Vagina (tissue), 2 donors: ENCODE results near the gene BTNL8. TPM values are rescaled to one million over a fixed set of nuclear protein-coding genes. Genes with fewer than 3 reads are reported as not detected.
"Not testable (repeated sequence)": the region's sequence is repeated elsewhere in the genome, so short reads cannot be mapped to it uniquely, and the experiment has no call there.

ENCODE experiments used
- DNase-seq, 2 donors: peaks; one replicate each; pipeline ENCODE4 v3.0.0-alpha.2; 2017; ENCODE audit errors: extremely low spot score in 2 of 2
- H3K27ac ChIP-seq: fragments of 200-600 bp; sonication (generic); one replicate; pipeline ENCODE4 v1.5.1; 2019
- H3K27me3 ChIP-seq: fragments of 200-600 bp; sonication (generic); one replicate; pipeline ENCODE4 v1.5.1; 2019
- H3K36me3 ChIP-seq, 2 donors: fragments of 200-600 bp; sonication (generic); one replicate each; pipeline ENCODE4 v1.5.1; 2017 to 2019
- H3K4me1 ChIP-seq: fragments of 200-600 bp; sonication (generic); one replicate; pipeline ENCODE4 v1.5.1; 2019
- H3K4me3 ChIP-seq, 2 donors: fragments of 200-600 bp; sonication (generic); 1 replicate in 1 of 2; 2 replicates in 1 of 2; pipeline ENCODE4 v1.5.1; 2016 to 2019
- H3K9me3 ChIP-seq: fragments of 200-600 bp; sonication (generic); one replicate; pipeline ENCODE4 v1.5.1; 2019
- POLR2A ChIP-seq, 2 donors: fragments of 450-650 bp; IDR thresholded peaks; one replicate each; pipeline ENCODE4 v1.6.1; 2017; ENCODE audit warnings: antibody characterized with exemption in 2 of 2, mild to moderate bottlenecking in 2 of 2, moderate library complexity in 2 of 2
- POLR2AphosphoS5 ChIP-seq, 2 donors: sonication (generic); formaldehyde crosslinking; IDR thresholded peaks; one replicate each; pipeline ENCODE4 v1.9.0; 2017; ENCODE audit warnings: antibody characterized with exemption in 2 of 2, mild to moderate bottlenecking in 2 of 2, low read depth in 1 of 2; ENCODE audit not compliant: insufficient read depth in 1 of 2
- intact Hi-C: fragments of 100-400 bp; cut with DNase I; formaldehyde crosslinking; loops from one replicate; pipeline ENCODE4 v1.15.1; 2023
- total RNA-seq: library from RNA; depleted of rRNA; stranded (reverse); fragments of >200 nt; gene quantifications from one replicate; pipeline ENCODE4 v1.2.3, GENCODE V29; 2016
- TF ChIP-seq, protein P1 (sequence below), 3 experiments: fragments of 450-650 bp in 2 of 3; fragments of 200-600 bp in 1 of 3; sonication (generic) in 1 of 3; IDR thresholded peaks; one replicate each; pipeline ENCODE4 v1.5.1; 2017 to 2019; ENCODE audit warnings: antibody characterized with exemption in 3 of 3, mild to moderate bottlenecking in 2 of 3, moderate library complexity in 2 of 3

Gene BTNL8
- total RNA-seq, 1 donor from 2014 or later, result not detected

- Histone ChIP-seq H3K4me1 (peaks cover 7% of the 10 kb centered on the region), H3K4me3 (no peak overlapping the region), H3K27me3 (no peaks in the 10 kb centered on the region), H3K9me3 (no peaks in the 10 kb centered on the region), H3K27ac (no peak overlapping the region), H3K36me3 (no peaks in the 10 kb centered on the region)
- DNase-seq, result no peak
- intact Hi-C loops, result no loop called here
- TF ChIP-seq POLR2A (IDR thresholded peaks at IDR 0.05), result no peak
- TF ChIP-seq, protein P1, sequence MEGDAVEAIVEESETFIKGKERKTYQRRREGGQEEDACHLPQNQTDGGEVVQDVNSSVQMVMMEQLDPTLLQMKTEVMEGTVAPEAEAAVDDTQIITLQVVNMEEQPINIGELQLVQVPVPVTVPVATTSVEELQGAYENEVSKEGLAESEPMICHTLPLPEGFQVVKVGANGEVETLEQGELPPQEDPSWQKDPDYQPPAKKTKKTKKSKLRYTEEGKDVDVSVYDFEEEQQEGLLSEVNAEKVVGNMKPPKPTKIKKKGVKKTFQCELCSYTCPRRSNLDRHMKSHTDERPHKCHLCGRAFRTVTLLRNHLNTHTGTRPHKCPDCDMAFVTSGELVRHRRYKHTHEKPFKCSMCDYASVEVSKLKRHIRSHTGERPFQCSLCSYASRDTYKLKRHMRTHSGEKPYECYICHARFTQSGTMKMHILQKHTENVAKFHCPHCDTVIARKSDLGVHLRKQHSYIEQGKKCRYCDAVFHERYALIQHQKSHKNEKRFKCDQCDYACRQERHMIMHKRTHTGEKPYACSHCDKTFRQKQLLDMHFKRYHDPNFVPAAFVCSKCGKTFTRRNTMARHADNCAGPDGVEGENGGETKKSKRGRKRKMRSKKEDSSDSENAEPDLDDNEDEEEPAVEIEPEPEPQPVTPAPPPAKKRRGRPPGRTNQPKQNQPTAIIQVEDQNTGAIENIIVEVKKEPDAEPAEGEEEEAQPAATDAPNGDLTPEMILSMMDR (IDR thresholded peaks at IDR 0.05), result no peak
- TF ChIP-seq POLR2AphosphoS5 (IDR thresholded peaks at IDR 0.05; ENCODE audit: insufficient read depth in 1 of 2, low read depth in 1 of 2), result no peak
These were observed 25.1 kb upstream of the BTNL8 start for GRCh38 chr5:180873615-180874520.

DNA sequence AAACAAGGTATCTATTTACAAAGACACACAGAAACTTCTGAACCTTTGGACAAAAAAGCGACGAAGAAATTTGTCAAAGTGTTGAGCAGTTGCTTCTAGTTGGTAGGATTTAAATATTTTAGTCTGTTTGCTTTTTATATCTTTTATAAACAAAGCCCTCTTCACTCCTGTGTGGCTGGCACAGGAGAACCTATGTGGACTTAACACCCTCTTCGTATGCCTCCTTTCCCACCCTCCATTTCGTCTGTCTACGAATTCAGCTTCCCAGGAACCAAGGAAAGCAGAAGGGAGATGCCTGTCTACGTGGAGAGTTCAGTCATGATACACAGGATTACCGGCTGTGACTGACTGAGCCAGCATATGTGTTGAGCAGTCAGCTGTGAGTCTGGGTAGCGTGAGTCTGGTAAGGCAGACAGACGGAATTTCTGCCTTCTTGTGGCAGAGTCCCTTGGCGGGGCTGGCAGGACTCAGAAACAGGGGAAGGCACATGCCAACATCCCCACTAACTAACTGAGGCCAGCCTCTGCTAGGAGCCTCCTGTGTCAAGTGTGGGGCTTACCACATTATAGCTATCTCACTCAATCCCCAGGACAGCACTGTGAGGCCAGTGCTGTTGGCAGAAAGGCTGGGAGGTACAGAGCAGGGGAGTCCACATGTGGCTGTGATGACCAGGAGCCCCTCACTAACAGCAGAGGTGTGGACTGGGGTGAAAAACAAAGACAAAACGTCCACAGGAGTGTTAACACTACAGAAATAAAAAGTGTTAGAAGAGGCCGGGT, 24.0 kb upstream of the BTNL8 start:
- intact Hi-C loops, result no loop called here
- Histone ChIP-seq H3K27ac (no peak overlapping the region), H3K4me1 (peaks cover 7% of the 10 kb centered on the region), H3K27me3 (no peaks in the 10 kb centered on the region), H3K9me3 (no peaks in the 10 kb centered on the region), H3K36me3 (no peaks in the 10 kb centered on the region), H3K4me3 (no peak overlapping the region)
- DNase-seq, result no peak
- TF ChIP-seq POLR2A (IDR thresholded peaks at IDR 0.05), result no peak
- TF ChIP-seq POLR2AphosphoS5 (IDR thresholded peaks at IDR 0.05; ENCODE audit: insufficient read depth in 1 of 2, low read depth in 1 of 2), result no peak

DNA sequence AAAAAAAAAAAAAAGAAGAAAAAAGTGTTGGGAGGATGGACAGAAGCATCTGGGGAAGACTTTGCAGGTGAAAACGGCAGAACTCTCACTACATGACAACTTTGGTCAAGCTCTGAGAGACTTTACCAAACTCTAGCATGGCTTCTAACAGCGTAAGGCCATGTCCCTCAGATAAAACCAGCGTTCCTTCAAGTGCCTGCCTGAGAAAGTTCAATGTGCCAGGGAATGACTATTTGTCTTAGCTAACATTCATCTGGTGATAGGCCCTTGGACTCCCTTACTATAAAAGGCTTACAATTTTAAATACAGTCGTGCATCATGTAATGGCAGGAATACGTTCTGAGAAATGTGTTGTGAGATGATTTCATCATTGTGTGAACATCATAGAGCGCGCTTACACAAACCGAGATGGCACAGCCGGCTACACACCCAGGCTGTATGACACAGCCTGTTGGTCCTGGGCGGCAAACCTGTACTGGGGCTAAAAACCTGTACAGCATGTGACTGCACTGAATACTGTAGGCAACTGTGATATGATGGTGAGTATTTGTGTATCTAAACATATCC, 23.0 kb upstream of the BTNL8 start:
- intact Hi-C loops, result no loop called here
- Histone ChIP-seq H3K36me3 (no peaks in the 10 kb centered on the region), H3K27me3 (no peaks in the 10 kb centered on the region), H3K9me3 (no peaks in the 10 kb centered on the region), H3K27ac (no peak overlapping the region), H3K4me1 (peaks cover 7% of the 10 kb centered on the region), H3K4me3 (no peak overlapping the region)
- TF ChIP-seq POLR2AphosphoS5 (IDR thresholded peaks at IDR 0.05; ENCODE audit: insufficient read depth in 1 of 2, low read depth in 1 of 2) (no peak), POLR2A (IDR thresholded peaks at IDR 0.05) (no peak)
- no peak for DNase-seq

DNA sequence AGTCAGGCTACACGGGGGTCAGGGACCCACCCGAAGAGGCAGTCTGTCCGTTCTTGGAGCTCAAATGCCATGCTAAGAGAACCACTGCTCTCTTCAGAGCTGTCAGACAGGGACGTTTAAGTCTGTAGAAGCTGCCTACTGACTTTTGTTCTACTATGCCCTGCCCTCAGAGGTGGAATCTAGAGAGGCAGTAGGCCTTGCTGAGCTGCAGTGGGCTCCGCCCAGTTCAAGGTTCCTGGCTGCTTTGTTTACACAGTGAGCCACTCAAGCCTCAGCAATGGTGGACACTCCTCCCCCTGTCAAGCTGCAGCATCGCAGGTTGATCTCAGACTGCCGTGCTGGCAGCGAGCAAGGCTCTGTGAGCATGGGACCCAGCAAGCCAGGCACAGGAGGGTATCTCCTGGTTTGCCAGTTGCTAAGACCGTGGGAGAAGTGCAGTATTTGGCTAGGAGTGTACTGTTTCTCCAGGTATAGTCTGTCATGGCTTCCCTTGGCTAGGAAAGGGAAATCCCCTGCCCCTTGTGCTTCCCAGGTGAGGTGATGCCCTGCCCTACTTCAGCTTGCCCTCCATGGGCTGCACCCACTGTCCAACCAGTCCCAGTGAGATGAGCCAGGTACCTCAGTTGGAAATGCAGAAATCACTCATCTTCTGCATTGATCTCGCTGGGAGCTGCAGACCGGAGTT, 13.0 kb upstream of the BTNL8 start:
- not testable (repeated sequence) for H3K27ac ChIP-seq, H3K4me3 ChIP-seq

GRCh38 chr5:180889381-180889780, 9.6 kb upstream of the BTNL8 start:
- Histone ChIP-seq H3K9me3 (no peaks in the 10 kb centered on the region), H3K4me1 (no peaks in the 10 kb centered on the region), H3K27me3 (no peaks in the 10 kb centered on the region), H3K4me3 (no peak overlapping the region), H3K36me3 (no peaks in the 10 kb centered on the region), H3K27ac (no peak overlapping the region)
- no peak for TF ChIP-seq POLR2A (IDR thresholded peaks at IDR 0.05)
- TF ChIP-seq, protein P1 (IDR thresholded peaks at IDR 0.05), result no peak
- no peak for TF ChIP-seq POLR2AphosphoS5 (IDR thresholded peaks at IDR 0.05; ENCODE audit: insufficient read depth in 1 of 2, low read depth in 1 of 2)
- intact Hi-C loops, result no loop called here
- DNase-seq, result no peak

More for the DNA sequence above, 13.0 kb upstream of the BTNL8 start:
- intact Hi-C loops, H3K9me3 ChIP-seq, H3K4me1 ChIP-seq, H3K27me3 ChIP-seq, H3K36me3 ChIP-seq, DNase-seq: not testable (repeated sequence)

- H3K9me3 ChIP-seq, H3K27me3 ChIP-seq, H3K4me1 ChIP-seq, DNase-seq, H3K36me3 ChIP-seq, intact Hi-C loops, H3K27ac ChIP-seq, H3K4me3 ChIP-seq: not testable (repeated sequence)
These were observed 3.6 kb upstream of the BTNL8 start for GRCh38 chr5:180895330-180895729.
